ENCODE measurements around the gene CALHM4. TPM values are rescaled to one million over a fixed set of nuclear protein-coding genes. Genes with fewer than 3 reads are reported as not detected.

CALHM4 gene
- total RNA-seq, 4 donors from 2014 or later, result not detected

DNA sequence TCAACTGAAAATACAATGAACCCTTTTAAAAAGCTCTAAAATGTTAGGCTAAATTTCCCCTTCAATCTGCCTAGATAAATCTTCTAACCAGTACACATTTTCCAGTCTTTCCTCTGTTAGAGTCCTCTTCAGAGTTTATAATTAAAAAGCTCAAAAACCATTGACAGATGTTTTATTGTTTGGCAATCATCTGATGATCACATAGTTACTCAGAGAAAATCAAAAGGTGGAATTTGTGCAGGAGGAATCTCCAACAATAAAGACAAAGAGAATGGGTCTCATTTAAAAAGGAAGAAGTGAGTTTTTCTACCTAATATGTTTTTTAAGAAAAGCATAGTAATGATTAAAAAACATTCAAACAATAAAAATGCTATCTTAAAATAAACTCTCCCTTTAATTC lies 11.1 kb upstream of the CALHM4 start:
- TF ChIP-seq, protein P1, sequence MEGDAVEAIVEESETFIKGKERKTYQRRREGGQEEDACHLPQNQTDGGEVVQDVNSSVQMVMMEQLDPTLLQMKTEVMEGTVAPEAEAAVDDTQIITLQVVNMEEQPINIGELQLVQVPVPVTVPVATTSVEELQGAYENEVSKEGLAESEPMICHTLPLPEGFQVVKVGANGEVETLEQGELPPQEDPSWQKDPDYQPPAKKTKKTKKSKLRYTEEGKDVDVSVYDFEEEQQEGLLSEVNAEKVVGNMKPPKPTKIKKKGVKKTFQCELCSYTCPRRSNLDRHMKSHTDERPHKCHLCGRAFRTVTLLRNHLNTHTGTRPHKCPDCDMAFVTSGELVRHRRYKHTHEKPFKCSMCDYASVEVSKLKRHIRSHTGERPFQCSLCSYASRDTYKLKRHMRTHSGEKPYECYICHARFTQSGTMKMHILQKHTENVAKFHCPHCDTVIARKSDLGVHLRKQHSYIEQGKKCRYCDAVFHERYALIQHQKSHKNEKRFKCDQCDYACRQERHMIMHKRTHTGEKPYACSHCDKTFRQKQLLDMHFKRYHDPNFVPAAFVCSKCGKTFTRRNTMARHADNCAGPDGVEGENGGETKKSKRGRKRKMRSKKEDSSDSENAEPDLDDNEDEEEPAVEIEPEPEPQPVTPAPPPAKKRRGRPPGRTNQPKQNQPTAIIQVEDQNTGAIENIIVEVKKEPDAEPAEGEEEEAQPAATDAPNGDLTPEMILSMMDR (IDR thresholded peaks at IDR 0.05; ENCODE audit: low read depth), result no peak

DNA sequence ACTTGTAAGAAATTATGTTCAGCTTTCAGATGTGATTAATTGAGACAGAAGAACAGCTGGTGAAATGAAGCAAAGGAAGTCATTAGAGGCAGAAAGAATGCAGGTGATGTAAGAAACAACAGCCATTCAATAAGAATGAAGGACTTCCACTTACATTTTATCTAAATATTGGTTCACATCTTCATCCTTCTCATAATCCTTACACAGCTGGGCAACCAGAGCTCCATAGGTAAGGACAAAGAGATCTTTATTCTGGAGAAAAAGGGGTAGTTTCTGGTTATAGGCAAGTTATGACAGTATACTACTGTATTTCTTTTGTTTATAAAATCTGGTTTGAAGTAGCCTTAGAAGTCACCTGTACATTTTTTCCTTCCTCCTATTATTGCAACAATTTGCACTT lies 10.4 kb upstream of the CALHM4 start:
- TF ChIP-seq, protein P1 (IDR thresholded peaks at IDR 0.05; ENCODE audit: low read depth), result no peak

DNA sequence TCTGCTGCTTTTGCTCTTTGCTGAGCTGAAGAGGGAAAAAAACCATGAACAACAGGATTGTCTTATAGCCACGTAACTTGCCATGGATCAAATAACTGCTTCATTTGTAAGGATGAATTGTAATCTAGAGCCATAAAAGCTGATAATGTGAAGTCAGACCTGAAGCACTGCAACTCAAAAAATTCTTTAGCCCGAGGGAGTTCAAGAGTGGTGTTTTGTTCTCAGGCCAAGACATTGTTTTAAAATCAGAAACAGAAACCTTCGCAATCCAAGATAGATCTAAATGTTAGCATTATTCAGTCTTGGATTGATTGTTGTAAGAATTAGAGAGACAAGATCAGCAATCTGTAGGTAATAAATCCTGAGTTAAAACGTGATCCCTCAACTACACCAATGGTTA lies 7.9 kb upstream of the CALHM4 start, which contains the start of gene TRAPPC3L:
Gene TRAPPC3L, minus strand, starts transcription at position 34 of the 400 bp plus-strand sequence. CDS start 170 bp downstream, outside the sequence.
- TF ChIP-seq, protein P1 (IDR thresholded peaks at IDR 0.05; ENCODE audit: low read depth), result no peak

- TF ChIP-seq, protein P1 (IDR thresholded peaks at IDR 0.05; ENCODE audit: low read depth), result no peak
Observed at GRCh38 chr6:116547358-116547757, 6.2 kb upstream of the CALHM4 start.

DNA sequence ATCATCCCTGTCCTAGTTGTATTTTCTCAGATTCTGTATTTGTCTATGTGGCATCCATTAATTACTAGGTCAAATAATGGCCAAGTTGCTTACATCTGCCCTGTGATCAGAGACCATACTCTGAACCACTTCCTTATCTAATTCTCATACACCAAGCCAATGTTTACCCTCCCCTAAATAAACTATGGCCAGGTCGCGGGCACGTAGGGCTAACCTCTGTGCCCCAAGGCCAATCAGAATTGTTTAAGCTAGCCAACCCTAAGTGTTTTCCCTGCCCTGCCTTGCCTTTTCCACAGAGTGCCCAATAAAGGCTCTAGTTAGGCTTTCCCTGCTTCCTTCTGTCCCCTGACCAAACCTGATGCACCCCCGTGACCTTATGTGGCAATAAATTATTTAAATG lies 2.8 kb upstream of the CALHM4 start:
- TF ChIP-seq, protein P1 (IDR thresholded peaks at IDR 0.05; ENCODE audit: low read depth), result no peak

GRCh38 chr6:116556065-116556464 lies 2.5 kb downstream of the CALHM4 start:
- TF ChIP-seq, protein P1 (IDR thresholded peaks at IDR 0.05; ENCODE audit: low read depth), result no peak

DNA sequence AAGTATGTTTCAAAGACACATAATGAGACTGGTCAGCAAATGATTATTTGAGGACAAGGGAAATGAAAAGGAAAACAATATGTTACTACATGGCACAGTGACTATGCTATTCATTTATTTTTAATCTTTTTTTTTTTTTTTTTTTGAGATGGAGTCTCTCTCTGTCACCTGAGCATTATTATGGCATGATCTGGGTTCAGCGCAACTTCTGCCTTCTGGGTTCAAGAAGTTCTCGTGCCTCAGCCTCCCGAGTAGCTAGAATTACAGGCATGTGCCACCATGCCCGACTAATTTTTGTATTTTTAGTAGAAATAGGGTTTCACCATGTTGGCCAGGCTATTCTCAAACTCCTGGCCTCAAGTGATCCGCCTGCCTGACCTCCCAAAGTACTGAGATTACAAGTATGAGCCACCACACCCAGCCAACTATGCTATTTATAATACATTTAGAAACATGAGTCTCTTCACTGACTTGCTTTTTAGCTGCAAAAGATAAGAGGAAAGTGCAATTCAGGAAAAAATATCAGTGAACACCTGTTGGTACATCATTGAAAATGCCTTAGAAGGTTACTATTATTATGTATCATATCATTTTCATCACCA lies 3.4 kb downstream of the CALHM4 start:
- TF ChIP-seq, protein P1 (IDR thresholded peaks at IDR 0.05; ENCODE audit: low read depth), result no peak

All from subcutaneous adipose tissue (tissue), 4 donors.